ENCODE measurements around the gene HBG2.
"Not testable (repeated sequence)": the region's sequence is repeated elsewhere in the genome, so short reads cannot be mapped to it uniquely, and the experiment has no call there.

DNA sequence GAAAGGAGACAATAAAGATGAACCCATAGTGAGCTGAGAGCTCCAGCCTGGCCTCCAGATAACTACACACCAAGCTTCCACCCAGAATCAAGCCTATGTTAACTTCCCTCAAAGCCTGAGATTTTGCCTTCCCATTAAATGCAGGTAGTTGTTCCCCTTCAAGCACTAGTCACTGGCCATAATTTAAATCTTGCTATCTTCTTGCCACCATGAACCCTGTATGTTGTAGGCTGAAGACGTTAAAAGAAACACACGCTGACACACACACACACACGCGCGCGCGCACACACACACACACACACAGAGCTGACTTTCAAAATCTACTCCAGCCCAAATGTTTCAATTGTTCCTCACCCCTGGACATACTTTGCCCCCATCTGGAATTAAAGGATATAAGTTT, 6.1 kb downstream of the HBG2 start:
- not testable (repeated sequence) for TF ChIP-seq LARP7 (IDR thresholded peaks at IDR 0.05); NFYB (IDR thresholded peaks at IDR 0.05; ENCODE audit: insufficient read depth, low read depth, low read length); NRF1 (conservative IDR thresholded peaks at IDR 0.05; ENCODE audit: low read depth, low read length); PBX3 (IDR thresholded peaks at IDR 0.05; ENCODE audit: insufficient replicate concordance, low read depth, low read length); ETV6 (conservative IDR thresholded peaks at IDR 0.05 in 1 of 2, IDR thresholded peaks at IDR 0.05 in 1 of 2; ENCODE audit: borderline replicate concordance in 1 of 2, low read depth in 1 of 2); SP1 (IDR thresholded peaks at IDR 0.05; ENCODE audit: low read depth, low read length); MYC (IDR thresholded peaks at IDR 0.05; ENCODE audit: insufficient read depth, insufficient read length, insufficient replicate concordance, low read length, severe bottlenecking); MTA2 (IDR thresholded peaks at IDR 0.05; ENCODE audit: low read depth); CBX3 (IDR thresholded peaks at IDR 0.05; ENCODE audit: borderline replicate concordance, low read depth); USF1 (IDR thresholded peaks at IDR 0.05; ENCODE audit: borderline replicate concordance, extremely low read length, insufficient read depth, low read depth, low read length)
- TF ChIP-seq, protein P1, sequence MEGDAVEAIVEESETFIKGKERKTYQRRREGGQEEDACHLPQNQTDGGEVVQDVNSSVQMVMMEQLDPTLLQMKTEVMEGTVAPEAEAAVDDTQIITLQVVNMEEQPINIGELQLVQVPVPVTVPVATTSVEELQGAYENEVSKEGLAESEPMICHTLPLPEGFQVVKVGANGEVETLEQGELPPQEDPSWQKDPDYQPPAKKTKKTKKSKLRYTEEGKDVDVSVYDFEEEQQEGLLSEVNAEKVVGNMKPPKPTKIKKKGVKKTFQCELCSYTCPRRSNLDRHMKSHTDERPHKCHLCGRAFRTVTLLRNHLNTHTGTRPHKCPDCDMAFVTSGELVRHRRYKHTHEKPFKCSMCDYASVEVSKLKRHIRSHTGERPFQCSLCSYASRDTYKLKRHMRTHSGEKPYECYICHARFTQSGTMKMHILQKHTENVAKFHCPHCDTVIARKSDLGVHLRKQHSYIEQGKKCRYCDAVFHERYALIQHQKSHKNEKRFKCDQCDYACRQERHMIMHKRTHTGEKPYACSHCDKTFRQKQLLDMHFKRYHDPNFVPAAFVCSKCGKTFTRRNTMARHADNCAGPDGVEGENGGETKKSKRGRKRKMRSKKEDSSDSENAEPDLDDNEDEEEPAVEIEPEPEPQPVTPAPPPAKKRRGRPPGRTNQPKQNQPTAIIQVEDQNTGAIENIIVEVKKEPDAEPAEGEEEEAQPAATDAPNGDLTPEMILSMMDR (IDR thresholded peaks at IDR 0.05 in 2 of 3, conservative IDR thresholded peaks at IDR 0.05 in 1 of 3; ENCODE audit: control insufficient read depth in 2 of 3, extremely low read depth in 1 of 3, insufficient read depth in 1 of 3, low read depth in 3 of 3, low read length in 3 of 3) = not testable (repeated sequence)

Data from GM12878 (cell line).